HCT116 (cell line): ENCODE measurements around the gene CACNB2.

Source experiments
- CTCF ChIP-seq, 3 experiments: fragments of 200-600 bp in 1 of 3; sonication (generic) in 1 of 3; IDR thresholded peaks in 2 of 3; conservative IDR thresholded peaks in 1 of 3; 2 replicates each; pipeline ENCODE4 v1.5.1; 2012 to 2017; ENCODE audit warnings: low read depth in 2 of 3, low read length in 2 of 3, antibody characterized with exemption in 1 of 3, borderline replicate concordance in 1 of 3, control low read depth in 1 of 3, mild to moderate bottlenecking in 1 of 3, mixed read lengths in 1 of 3, mixed run types in 1 of 3, moderate library complexity in 1 of 3; ENCODE audit not compliant: insufficient read depth in 1 of 3
- EZH2 ChIP-seq: fragments of 200-600 bp; sonication (generic); IDR thresholded peaks from 2 replicates; pipeline ENCODE4 v1.6.1; 2017; ENCODE audit warnings: antibody characterized with exemption, mixed run types
- FOSL1 ChIP-seq: IDR thresholded peaks from 2 replicates; pipeline ENCODE4 v1.6.1; 2012; ENCODE audit warnings: low read depth
- JUND ChIP-seq: IDR thresholded peaks from 2 replicates; pipeline ENCODE4 v1.6.1; 2012
- MAX ChIP-seq: IDR thresholded peaks from 2 replicates; pipeline ENCODE4 v1.6.1; 2012
- POLR2A ChIP-seq: IDR thresholded peaks from 2 replicates; pipeline ENCODE4 v1.7.0; 2011; ENCODE audit warnings: borderline replicate concordance; ENCODE audit not compliant: insufficient read depth, insufficient read length; ENCODE audit errors: extremely low read depth
- POLR2AphosphoS5 ChIP-seq: IDR thresholded peaks from 2 replicates; pipeline ENCODE4 v1.6.1; 2011; ENCODE audit warnings: mild to moderate bottlenecking, low read depth, low read length, moderate library complexity
- REST ChIP-seq: IDR thresholded peaks from 2 replicates; pipeline ENCODE4 v1.6.1; 2012; ENCODE audit warnings: low read depth
- SIN3A ChIP-seq: IDR thresholded peaks from 2 replicates; pipeline ENCODE4 v1.6.1; 2012; ENCODE audit warnings: low read depth
- SRF ChIP-seq: IDR thresholded peaks from 2 replicates; pipeline ENCODE4 v1.6.1; 2012; ENCODE audit warnings: low read depth
- YY1 ChIP-seq: IDR thresholded peaks from 2 replicates; pipeline ENCODE4 v1.6.1; 2011; ENCODE audit warnings: low read length, low read depth, moderate library complexity, mild to moderate bottlenecking; ENCODE audit not compliant: insufficient replicate concordance; ENCODE audit errors: extremely low read depth
- ZBTB33 ChIP-seq: IDR thresholded peaks from 2 replicates; pipeline ENCODE4 v1.6.1; 2011; ENCODE audit warnings: mild to moderate bottlenecking, low read length, moderate library complexity; ENCODE audit not compliant: insufficient replicate concordance; ENCODE audit errors: extremely low read depth
- ZFX ChIP-seq: fragments of 450-650 bp; IDR thresholded peaks from 2 replicates; pipeline ENCODE4 v1.6.1; 2017
- TF ChIP-seq, protein P1 (sequence below): IDR thresholded peaks from 2 replicates; pipeline ENCODE4 v1.6.1; 2012

DNA sequence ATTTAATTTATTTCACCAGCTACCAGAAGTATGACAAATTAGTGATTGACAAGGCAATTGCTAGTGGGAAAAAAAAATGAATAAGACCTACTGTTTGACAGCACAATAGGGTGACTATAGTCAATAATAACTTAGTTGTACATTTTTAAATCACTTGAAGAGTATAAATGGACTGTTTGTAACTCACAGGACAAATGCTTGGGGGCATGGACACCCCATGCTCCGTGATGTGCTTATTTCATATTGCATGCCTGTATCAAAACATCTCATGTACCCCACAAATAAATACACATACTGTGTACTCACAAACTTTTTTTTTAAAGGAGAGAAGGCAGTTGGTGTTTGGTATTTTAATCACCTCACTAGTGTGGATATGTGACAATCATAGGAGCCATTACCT, 181.1 kb downstream of the CACNB2 start:
- TF ChIP-seq CTCF (IDR thresholded peaks at IDR 0.05 in 2 of 3, conservative IDR thresholded peaks at IDR 0.05 in 1 of 3; ENCODE audit: borderline replicate concordance in 1 of 3, insufficient read depth in 1 of 3, low read depth in 2 of 3, low read length in 2 of 3) (no peak), REST (no peak), POLR2A (no peak), FOSL1 (no peak), JUND (no peak), MAX (no peak), EZH2 (no peak), SIN3A (no peak), ZFX (no peak), POLR2AphosphoS5 (no peak), YY1 (no peak), ZBTB33 (no peak), SRF (no peak)
- TF ChIP-seq, protein P1, sequence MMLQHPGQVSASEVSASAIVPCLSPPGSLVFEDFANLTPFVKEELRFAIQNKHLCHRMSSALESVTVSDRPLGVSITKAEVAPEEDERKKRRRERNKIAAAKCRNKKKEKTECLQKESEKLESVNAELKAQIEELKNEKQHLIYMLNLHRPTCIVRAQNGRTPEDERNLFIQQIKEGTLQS = no peak
